SW 1271 (cell line): ENCODE data around the gene DISC1.
"Not testable (repeated sequence)": the region's sequence is repeated elsewhere in the genome, so short reads cannot be mapped to it uniquely, and the experiment has no call there.

ENCODE experiments used
- DNase-seq, 2 experiments: peaks; one replicate each; lab custom pipeline; 2025; lab: John Stamatoyannopoulos, UW

The DISC1 gene

GRCh38 chr1:231731268-231731667 lies 104.7 kb downstream of the DISC1 start:
- no peak for DNase-seq

DNA sequence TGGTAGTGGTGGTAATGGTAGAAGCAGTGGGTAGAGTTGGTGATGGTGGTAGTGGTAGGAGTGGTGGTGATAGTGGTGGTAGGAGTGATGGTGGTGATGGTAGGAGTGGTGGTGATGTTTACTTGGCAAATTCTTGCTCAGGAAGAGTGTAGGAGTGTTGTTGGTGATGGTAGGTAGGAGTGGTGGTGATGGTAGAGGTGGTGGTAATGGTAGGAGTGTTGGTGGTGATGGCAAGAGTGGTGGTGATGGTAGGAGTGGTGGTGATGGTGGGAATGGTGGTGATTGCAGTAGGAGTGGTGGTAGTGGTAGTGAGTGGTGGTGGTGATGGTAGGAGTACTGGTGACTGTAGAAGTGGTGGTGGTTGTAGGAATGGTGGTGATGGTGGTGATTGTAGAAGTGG lies 106.5 kb downstream of the DISC1 start:
- no peak for DNase-seq

GRCh38 chr1:231733672-231734071 lies 107.1 kb downstream of the DISC1 start:
- DNase-seq, result no peak

DNA sequence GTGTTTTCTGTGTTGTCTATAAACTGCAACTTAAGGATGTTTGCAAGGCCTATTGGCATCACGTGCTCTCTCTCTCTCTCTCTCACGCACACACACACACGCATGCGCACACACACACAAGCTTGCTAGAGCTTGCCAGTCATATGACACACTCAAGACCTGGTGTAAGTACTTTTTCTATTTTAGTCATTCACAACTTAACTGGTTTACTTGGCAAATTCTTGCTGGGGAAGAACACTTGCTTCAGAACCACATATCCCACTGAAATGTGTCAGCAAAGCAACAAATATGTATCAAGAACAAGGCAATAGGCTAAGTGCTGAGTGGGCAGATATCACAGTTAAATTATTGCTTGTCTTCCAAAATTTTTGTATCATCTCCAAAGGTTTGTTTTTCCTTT lies 107.8 kb downstream of the DISC1 start:
- no peak for DNase-seq

- no peak for DNase-seq
Observed at GRCh38 chr1:231735411-231735810, 108.8 kb downstream of the DISC1 start.

DNA sequence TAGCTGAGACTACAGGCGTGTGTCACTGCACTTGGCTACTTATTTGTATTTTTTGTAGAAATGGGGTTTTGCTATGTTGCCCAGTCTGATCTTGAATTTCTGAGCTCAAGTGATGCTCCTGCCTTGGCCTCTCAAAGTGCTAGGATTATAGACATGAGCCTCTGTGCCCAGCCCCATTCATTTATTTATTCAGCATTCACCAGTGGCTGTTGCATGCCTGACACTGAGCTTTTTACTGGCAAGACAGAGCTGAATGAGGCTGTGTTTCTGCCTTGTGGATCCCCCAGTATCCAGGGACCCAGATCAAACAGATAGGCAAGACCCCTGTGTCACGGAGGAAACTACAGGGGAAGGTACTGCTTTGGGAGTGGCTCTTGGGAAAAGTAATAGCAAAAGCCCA lies 109.4 kb downstream of the DISC1 start:
- no peak for DNase-seq

- DNase-seq, result no peak
Observed at GRCh38 chr1:231736464-231736863, 109.9 kb downstream of the DISC1 start.

GRCh38 chr1:231738554-231738953 lies 112.0 kb downstream of the DISC1 start:
- DNase-seq, result no peak

GRCh38 chr1:231743966-231744365 lies 117.4 kb downstream of the DISC1 start:
- DNase-seq, result no peak

DNA sequence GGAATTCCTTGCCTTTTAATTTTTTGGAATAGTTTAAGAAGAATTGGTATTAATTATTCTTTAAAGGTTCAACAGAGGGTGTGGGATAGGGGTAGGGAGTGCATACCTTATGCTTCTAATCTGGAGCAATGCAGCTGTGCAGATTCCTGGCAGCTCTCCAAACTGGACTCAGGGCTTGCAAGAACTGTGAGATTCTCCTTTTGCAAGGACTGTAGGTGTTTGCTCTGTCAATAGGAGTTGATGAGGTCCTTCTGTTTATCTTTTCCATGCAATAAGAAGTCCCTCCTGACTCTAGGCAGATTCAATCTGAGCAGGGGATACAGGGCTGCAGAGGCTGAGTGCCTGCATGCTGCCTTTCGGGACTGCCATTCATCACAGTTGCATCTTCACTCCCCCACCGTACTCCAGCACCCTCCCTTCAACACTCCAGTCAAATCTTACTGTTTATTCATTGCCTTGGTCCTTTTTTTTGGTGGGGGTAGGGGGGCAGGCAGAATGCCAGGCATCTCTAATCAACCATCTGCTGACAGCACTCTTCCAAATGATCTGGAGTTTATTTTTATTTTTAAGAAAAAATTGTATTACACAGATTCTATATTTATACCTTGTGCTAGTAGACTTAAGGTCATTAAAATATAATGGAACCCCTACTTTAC lies 122.3 kb downstream of the DISC1 start:
- DNase-seq, result no peak

- no peak for DNase-seq
Observed at GRCh38 chr1:231750296-231750695, 123.7 kb downstream of the DISC1 start.

GRCh38 chr1:231750818-231751362 lies 124.3 kb downstream of the DISC1 start:
- no peak for DNase-seq

DNA sequence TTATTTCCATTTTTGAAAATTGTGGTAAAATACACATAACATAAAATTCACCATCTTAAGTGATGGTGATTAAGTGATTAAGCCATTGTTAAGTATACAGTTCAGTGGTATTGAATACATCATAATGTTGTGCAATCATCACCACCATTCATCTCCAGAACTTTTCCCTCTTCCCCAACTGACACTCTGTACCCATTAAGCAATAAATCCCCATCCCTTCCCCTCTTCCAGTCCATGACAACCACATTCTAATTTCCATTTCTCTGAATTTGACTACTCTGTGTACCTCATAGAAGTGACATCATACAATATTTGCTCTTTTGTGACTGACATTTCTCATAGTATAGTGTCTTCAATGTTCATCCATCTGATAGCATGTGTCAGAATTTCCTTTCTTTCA lies 124.8 kb downstream of the DISC1 start:
- no peak for DNase-seq

GRCh38 chr1:231753313-231753712 lies 126.7 kb downstream of the DISC1 start:
- DNase-seq, result no peak

GRCh38 chr1:231757101-231757404 lies 130.5 kb downstream of the DISC1 start:
- DNase-seq, result no peak

DNA sequence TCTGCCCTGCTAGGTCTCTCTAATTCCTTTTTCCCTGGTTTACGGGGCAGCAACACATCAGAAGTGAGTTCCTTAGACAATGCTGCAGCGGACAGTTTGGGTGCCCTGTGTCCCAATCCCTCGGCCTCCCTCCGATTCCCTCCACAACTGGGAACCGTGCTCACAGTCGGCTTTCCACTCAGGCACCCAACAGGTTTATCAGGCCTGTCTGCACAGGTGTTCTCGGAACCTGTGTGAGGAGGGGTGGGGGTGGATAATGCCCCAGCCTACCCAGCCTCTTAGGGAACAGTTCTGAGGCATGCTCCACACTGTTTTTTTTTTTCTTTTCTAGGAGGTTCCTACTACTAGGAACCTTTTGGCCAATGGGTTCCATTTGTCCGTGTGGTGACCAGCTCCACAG lies 131.2 kb downstream of the DISC1 start:
- no peak for DNase-seq

DNA sequence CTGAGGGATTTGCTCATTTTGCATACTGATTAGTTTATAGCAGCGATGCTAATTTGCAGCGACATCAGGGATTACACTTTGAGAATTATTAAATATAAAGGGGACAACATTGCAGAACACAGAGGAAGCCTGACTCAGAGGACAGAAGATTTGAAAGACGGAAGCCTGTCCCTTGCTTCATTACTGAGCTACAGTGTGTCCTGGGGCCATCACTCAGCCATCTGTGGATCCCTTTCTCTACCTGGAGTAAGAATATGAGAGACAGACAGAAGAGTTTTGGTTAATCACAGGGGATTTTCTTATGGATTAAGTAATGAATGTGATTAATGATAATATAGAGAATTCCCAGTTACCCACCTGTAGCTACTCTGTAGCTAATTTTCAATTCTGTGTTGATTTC lies 134.7 kb downstream of the DISC1 start:
- no peak for DNase-seq

GRCh38 chr1:231761747-231762541 lies 135.4 kb downstream of the DISC1 start:
- DNase-seq, result no peak

DNA sequence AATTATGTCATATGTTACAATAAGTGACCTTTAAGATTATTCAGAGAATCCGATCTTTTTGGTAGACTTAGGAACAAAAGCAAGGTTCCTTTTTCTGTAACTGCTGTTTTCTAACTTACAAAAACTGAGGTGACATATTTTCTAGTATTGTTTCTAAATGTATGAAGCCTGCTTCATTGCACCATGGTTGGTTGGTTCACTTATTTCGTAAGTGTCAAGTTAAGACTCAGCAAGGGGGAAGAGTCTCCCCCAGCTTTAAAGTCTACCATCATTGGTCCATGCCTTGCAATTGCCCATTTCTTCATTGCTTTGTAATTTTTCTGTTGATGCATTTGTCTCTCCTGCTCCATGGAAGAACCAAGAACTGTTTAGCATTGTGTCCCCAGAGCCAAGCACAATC lies 136.9 kb downstream of the DISC1 start:
- no peak for DNase-seq

DNA sequence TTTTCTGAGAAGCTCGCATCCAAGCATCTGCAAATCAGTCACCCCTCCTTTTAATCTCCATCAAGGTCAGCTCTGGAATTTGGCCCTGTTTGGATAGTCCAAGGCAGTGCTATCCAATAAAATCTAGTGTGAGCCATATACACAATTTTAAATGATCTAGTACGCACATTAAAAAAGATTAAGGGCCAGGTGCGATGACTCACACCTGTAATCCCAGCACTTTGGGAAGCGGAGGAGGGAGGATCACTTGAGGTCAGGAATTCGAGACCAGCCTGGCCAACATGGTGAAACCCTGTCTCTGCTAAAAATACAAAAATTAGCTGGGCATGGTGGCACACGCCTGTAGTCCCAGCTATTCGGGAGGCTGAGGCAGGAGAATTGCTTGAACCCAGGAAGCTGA lies 139.2 kb downstream of the DISC1 start:
- DNase-seq, result not testable (repeated sequence)

- no peak for DNase-seq
Observed at GRCh38 chr1:231767471-231767870, 140.9 kb downstream of the DISC1 start.

DNA sequence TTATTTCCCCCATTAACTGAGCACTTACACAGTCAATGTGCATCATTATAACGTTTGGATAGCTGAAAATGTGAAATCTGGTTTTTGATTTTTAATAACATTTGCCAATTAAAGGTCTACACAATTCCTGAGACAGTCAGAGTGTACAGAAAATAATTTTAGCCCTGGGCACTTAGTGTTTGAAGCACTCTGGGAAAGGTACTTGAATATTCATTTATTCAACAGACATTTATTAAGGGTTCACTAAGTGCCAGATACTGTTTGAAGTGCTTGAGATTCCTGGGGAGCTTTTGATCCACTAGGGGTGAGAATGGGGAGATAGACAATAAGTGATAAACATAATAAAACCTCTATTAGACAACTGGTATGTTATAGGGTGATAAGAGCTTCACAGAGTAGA lies 141.8 kb downstream of the DISC1 start:
- DNase-seq, result no peak

GRCh38 chr1:231770506-231771175 lies 144.1 kb downstream of the DISC1 start:
- no peak for DNase-seq
